Kidney (tissue), 14 donors: ENCODE data around the gene HEPHL1. TPM values are rescaled to one million over a fixed set of nuclear protein-coding genes. Genes with fewer than 3 reads are reported as not detected.

Experiments used
- DNase-seq, 5 donors: peaks; one replicate each; pipeline ENCODE4 v3.0.0-alpha.2; 2013 to 2020
- FAIRE-seq: peaks from 2 replicates; lab custom pipeline; 2012; peaks lifted over from hg19 to GRCh38; lab: Jason Lieb, UNC
- H3K27ac ChIP-seq, 2 donors: one replicate each; pipeline ENCODE4 v1.7.0; 2013; ENCODE audit warnings: low read depth in 2 of 2, low read length in 2 of 2, inconsistent platforms in 1 of 2
- H3K27me3 ChIP-seq: one replicate; pipeline ENCODE4 v1.7.1; 2013; ENCODE audit warnings: low read length, inconsistent platforms; ENCODE audit not compliant: control insufficient read depth, insufficient read depth
- H3K36me3 ChIP-seq, 3 donors: one replicate each; pipeline versions ENCODE4 v1.7.0 to v1.7.1; 2013; ENCODE audit warnings: low read length in 3 of 3, control low read depth in 1 of 3, inconsistent platforms in 1 of 3; ENCODE audit not compliant: insufficient read depth in 3 of 3, control insufficient read depth in 2 of 3
- H3K4me1 ChIP-seq, 3 donors: one replicate each; pipeline versions ENCODE4 v1.7.0 to v1.7.1; 2013; ENCODE audit warnings: low read length in 3 of 3, inconsistent platforms in 1 of 3, low read depth in 1 of 3; ENCODE audit not compliant: control insufficient read depth in 2 of 3, insufficient read depth in 2 of 3
- H3K4me3 ChIP-seq, 3 donors: one replicate each; pipeline versions ENCODE4 v1.7.0 to v1.8.1; 2013; ENCODE audit warnings: low read length in 3 of 3, control low read depth in 1 of 3, inconsistent platforms in 1 of 3
- H3K9ac ChIP-seq, 3 donors: one replicate each; pipeline versions ENCODE4 v1.7.0 to v1.7.1; 2013; ENCODE audit warnings: low read length in 3 of 3, control low read depth in 1 of 3, inconsistent platforms in 1 of 3
- H3K9me3 ChIP-seq, 3 donors: one replicate each; pipeline versions ENCODE4 v1.7.0 to v1.7.1; 2013; ENCODE audit warnings: low read length in 3 of 3, control low read depth in 1 of 3, inconsistent platforms in 1 of 3; ENCODE audit not compliant: control insufficient read depth in 2 of 3, insufficient read depth in 1 of 3
- CTCF ChIP-seq: IDR thresholded peaks from 3 replicates; pipeline ENCODE4 v1.5.1; 2012; ENCODE audit warnings: mild to moderate bottlenecking, moderate library complexity, borderline replicate concordance; ENCODE audit not compliant: insufficient read depth; ENCODE audit errors: extremely low read depth
- intact Hi-C: fragments of 100-400 bp; cut with DNase I; formaldehyde crosslinking; loops from one replicate; pipeline ENCODE4 v1.11.1; 2022
- polyA plus RNA-seq: library from polyadenylated mRNA; stranded (reverse); fragments of 350-450 nt; fragmentation: Illumina TruSeq; extraction: RNeasy Lipid Tissue Mini Kit (QIAGEN cat#74804); gene quantifications from one replicate; pipeline ENCODE4 v1.2.3, GENCODE V29; 2014; ENCODE audit warnings: low read depth, low replicate concordance; ENCODE audit not compliant: insufficient read depth
- total RNA-seq: library from RNA; stranded (reverse); fragmentation: NEBNext Ultra II Directional; extraction: Animal tissue kit (Norgen Biotek cat#: 25700); gene quantifications from one replicate; pipeline ENCODE4 v1.2.1, GENCODE V29; 2021
- donor health status: control.
- donor health status: control.
- donor health status: control.
- donor health status: control.
- donor health status: control.
- donor health status: DM: yes; HTN: yes; CAD: no.
- donor health status: Normal renal cell carcinoma (clear cell type).

HEPHL1 gene
- total and polyA plus RNA-seq, 2 donors from 2014 or later, result not detected

- H3K9ac ChIP-seq, result peak overlapping the region in 1 of 3 donors; percentile 84
- DNase-seq, result no peak
- FAIRE-seq, result no peak
- H3K4me3 ChIP-seq, result peak overlapping the region in 2 of 3 donors; percentile 68 to 91
- H3K4me1 ChIP-seq, result peaks cover 0 to 26% (median 17%) of the 10 kb centered on the region in 3 donors
- TF ChIP-seq CTCF, result no peak
- H3K9me3 ChIP-seq, result no peaks in the 10 kb centered on the region
- H3K36me3 ChIP-seq, result no peaks in the 10 kb centered on the region
- peak overlapping the region; percentile 26 to 97 for H3K27ac ChIP-seq
- intact Hi-C loops, result no loop called here
- H3K27me3 ChIP-seq, result no peaks in the 10 kb centered on the region
Observed at GRCh38 chr11:94130298-94131046, 109.3 kb downstream of the HEPHL1 start.

- peak overlapping the region in 1 of 3 donors; percentile 19 for H3K4me3 ChIP-seq
- no peak for FAIRE-seq
Observed at GRCh38 chr11:94131047-94131717, 110.0 kb downstream of the HEPHL1 start.

GRCh38 chr11:94131718-94132115 lies 110.6 kb downstream of the HEPHL1 start:
- Histone ChIP-seq H3K36me3 (no peaks in the 10 kb centered on the region), H3K9ac (no peak overlapping the region), H3K4me1 (peaks cover 0 to 26% (median 19%) of the 10 kb centered on the region in 3 donors), H3K4me3 (no peak overlapping the region), H3K27me3 (no peaks in the 10 kb centered on the region), H3K27ac (no peak overlapping the region), H3K9me3 (no peaks in the 10 kb centered on the region)
- DNase-seq, result no peak
- no peak for TF ChIP-seq CTCF
- intact Hi-C loops, result no loop called here
- no peak for FAIRE-seq

More at GRCh38 chr11:94131047-94131717, 110.0 kb downstream of the HEPHL1 start:
- TF ChIP-seq CTCF, result no peak
- H3K9ac ChIP-seq, result no peak overlapping the region
- no peaks in the 10 kb centered on the region for H3K27me3 ChIP-seq
- no peaks in the 10 kb centered on the region for H3K36me3 ChIP-seq
- H3K4me1 ChIP-seq, result peaks cover 0 to 26% (median 19%) of the 10 kb centered on the region in 3 donors
- DNase-seq, result no peak
- H3K27ac ChIP-seq, result peak overlapping the region in 1 of 2 donors; percentile 85
- H3K9me3 ChIP-seq, result no peaks in the 10 kb centered on the region
- intact Hi-C loops, result no loop called here
